HepG2 (cell line): ENCODE data around the gene CPVL. TPM values are rescaled to one million over a fixed set of nuclear protein-coding genes. Genes with fewer than 3 reads are reported as not detected.
A peak's percentile ranks its signal among the peaks of the same experiment; 100 is the strongest.

Source experiments
- ATAC-seq: fragments of 200-7000 bp; cut with Tn5 transposase; 3 replicates; pipeline ENCODE4 v1.9.1; 2020; ENCODE audit warnings: mild to moderate bottlenecking, moderate library complexity
- BruUV-seq: library from RNA; stranded (reverse); fragments of 400-500 nt; replicated peaks from 2 replicates; lab custom pipeline; 2021; lab: Mats Ljungman, UMichigan
- CTCF ChIA-PET: fragments of 300-600 bp; formaldehyde crosslinking; extraction: SDS; loops from one replicate; lab custom pipeline; 2021; ENCODE audit warnings: low total read pairs, inconsistent platforms, low intra/inter-chr PET ratio; lab: Yijun Ruan, JAX
- POLR2A ChIA-PET: fragments of 350-600 bp; sonication (Branson Sonifier 250); formaldehyde crosslinking; loops from one replicate; lab custom pipeline; 2020; ENCODE audit warnings: antibody characterized with exemption, inconsistent platforms; lab: Yijun Ruan, JAX
- DNase-seq: peaks from one replicate; pipeline ENCODE4 v3.0.0-alpha.2; 2015; ENCODE audit warnings: low spot score
- FAIRE-seq: peaks from 3 replicates; lab custom pipeline; 2011; peaks lifted over from hg19 to GRCh38; lab: Jason Lieb, UNC
- H2AFZ ChIP-seq: one replicate; pipeline ENCODE4 v1.6.1; 2011; ENCODE audit warnings: low read length, inconsistent platforms
- H3K27ac ChIP-seq: fragments of 300-600 bp; 3 replicates; pipeline ENCODE4 v1.8.0; 2011; ENCODE audit warnings: mixed run types, mild to moderate bottlenecking, mixed read lengths, low read length, inconsistent platforms; ENCODE audit not compliant: insufficient read depth; ENCODE audit errors: extremely low read length
- H3K27me3 ChIP-seq, 2 experiments: fragments of 200-600 bp in 1 of 2; 2 replicates in 1 of 2; 3 replicates in 1 of 2; pipeline versions ENCODE4 v1.6.0 to v1.8.0; 2011; ENCODE audit warnings: low read length in 2 of 2, mild to moderate bottlenecking in 2 of 2, moderate library complexity in 2 of 2, inconsistent platforms in 1 of 2; ENCODE audit not compliant: insufficient read depth in 2 of 2, control insufficient read depth in 1 of 2
- H3K36me3 ChIP-seq, 2 experiments: fragments of 200-600 bp in 1 of 2; replicated peaks in 1 of 2; 2 replicates in 1 of 2; 3 replicates in 1 of 2; pipeline versions ENCODE4 v1.5.1 to v1.8.0; 2011; ENCODE audit warnings: low read length in 2 of 2, inconsistent platforms in 1 of 2; ENCODE audit not compliant: insufficient read depth in 2 of 2, control insufficient read depth in 1 of 2
- H3K4me1 ChIP-seq: 2 replicates; pipeline ENCODE4 v1.5.1; 2012; ENCODE audit warnings: low read length, inconsistent platforms; ENCODE audit not compliant: insufficient read depth
- H3K4me2 ChIP-seq: 2 replicates; pipeline ENCODE4 v1.6.0; 2011; ENCODE audit warnings: low read depth, low read length, inconsistent platforms
- H3K4me3 ChIP-seq, 3 experiments: fragments of 200-600 bp in 1 of 3; sonication (generic), shearing (Covaris generic) in 1 of 3; replicated peaks in 1 of 3; 2 replicates each; pipeline ENCODE4 v1.5.1; 2011 to 2016; ENCODE audit warnings: low read length in 3 of 3, inconsistent platforms in 2 of 3, low read depth in 2 of 3, mild to moderate bottlenecking in 2 of 3, control low read depth in 1 of 3, mixed read lengths in 1 of 3; ENCODE audit not compliant: insufficient read depth in 1 of 3
- H3K79me2 ChIP-seq: one replicate; pipeline ENCODE4 v1.6.1; 2011; ENCODE audit warnings: low read length, inconsistent platforms; ENCODE audit not compliant: insufficient read depth
- H3K9ac ChIP-seq: 2 replicates; pipeline ENCODE4 v1.6.0; 2011; ENCODE audit warnings: mild to moderate bottlenecking, low read depth, low read length, inconsistent platforms; ENCODE audit not compliant: insufficient read depth
- H3K9me3 ChIP-seq: 2 replicates; pipeline ENCODE4 v1.5.1; 2012; ENCODE audit warnings: mild to moderate bottlenecking, low read length
- H4K20me1 ChIP-seq: 2 replicates; pipeline ENCODE4 v1.6.0; 2011; ENCODE audit warnings: inconsistent platforms, mild to moderate bottlenecking, low read length, moderate library complexity; ENCODE audit not compliant: insufficient read depth
- MTA1 ChIP-seq: sonication (generic); formaldehyde crosslinking; IDR thresholded peaks from 2 replicates; pipeline ENCODE4 v1.4.0; 2020; ENCODE audit warnings: missing genetic modification reagents, mild to moderate bottlenecking, borderline replicate concordance
- NFKB2 ChIP-seq: sonication (generic); formaldehyde crosslinking; IDR thresholded peaks from 2 replicates; pipeline ENCODE4 v1.4.0; 2020; ENCODE audit warnings: missing genetic modification reagents, borderline replicate concordance
- SMARCC2 ChIP-seq: fragments of 450-650 bp; IDR thresholded peaks from 2 replicates; pipeline ENCODE4 v1.6.1; 2017; ENCODE audit warnings: antibody characterized with exemption, mild to moderate bottlenecking
- WIZ ChIP-seq: sonication (generic); formaldehyde crosslinking; IDR thresholded peaks from 2 replicates; pipeline ENCODE4 v1.5.1; 2020; ENCODE audit warnings: mild to moderate bottlenecking, missing genetic modification reagents
- ZNF549 ChIP-seq: sonication (generic); formaldehyde crosslinking; IDR thresholded peaks from 2 replicates; pipeline ENCODE4 v1.5.0; 2020; ENCODE audit warnings: missing genetic modification reagents
- ZNF839 ChIP-seq: sonication (generic); formaldehyde crosslinking; IDR thresholded peaks from 2 replicates; pipeline ENCODE4 v1.4.0; 2020; ENCODE audit warnings: missing genetic modification reagents, mild to moderate bottlenecking, borderline replicate concordance
- WGBS: methylation state at CpG from one replicate; pipeline ENCODE4 v1.1.6; 2017; ENCODE audit warnings: low lambda C conversion rate; 5-methylcytosine and 5-hydroxymethylcytosine counted together
- in situ Hi-C: cut with HindIII; loops from 2 replicates; pipeline ENCODE4 v1.10.0; 2017; ENCODE audit warnings: low pct_unique_long_range_greater_than_20kb; ENCODE audit not compliant: extremely low pct_ligation_motif_present
- intact Hi-C: fragments of 100-400 bp; cut with micrococcal nuclease; formaldehyde crosslinking; loops from one replicate; pipeline ENCODE4 v1.10.0; 2022; ENCODE audit not compliant: unreplicated experiment
- polyA plus RNA-seq, 8 experiments: library from polyadenylated mRNA; depleted of rRNA in 3 of 8; stranded (reverse) in 7 of 8; unstranded in 1 of 8; fragments of >200 nt; fragmentation: Illumina TruSeq in 4 of 8; extraction: Trizol in 4 of 8; gene quantifications; 2 replicates each; pipeline versions ENCODE4 v1.2.1 to v1.2.3, GENCODE V29; 2011 to 2016; ENCODE audit warnings: low read depth in 4 of 8, missing spikeins in 1 of 8, mixed read lengths in 1 of 8; ENCODE audit not compliant: insufficient read depth in 1 of 8
- total RNA-seq, 5 experiments: library from RNA; depleted of rRNA; stranded (reverse); fragments of >200 nt; fragmentation: Illumina TruSeq; extraction: Trizol; gene quantifications; 2 replicates each; pipeline ENCODE4 v1.2.3, GENCODE V29; 2016; ENCODE audit warnings: low read depth in 1 of 5
- TF ChIP-seq, protein P1 (sequence below): sonication (generic); formaldehyde crosslinking; IDR thresholded peaks from 2 replicates; pipeline ENCODE4 v1.9.0; 2022; ENCODE audit warnings: low read depth, missing genetic modification reagents
- TF ChIP-seq, protein P2 (sequence below): sonication (generic); formaldehyde crosslinking; IDR thresholded peaks from 2 replicates; pipeline ENCODE4 v1.5.1; 2020; ENCODE audit warnings: mild to moderate bottlenecking, missing genetic modification reagents

CPVL gene
- total and polyA plus RNA-seq, 2 of the 13 experiments (the other 11 are each of a cell fraction or from before 2014, with no cell fraction given), result 59.2 to 294 TPM

DNA sequence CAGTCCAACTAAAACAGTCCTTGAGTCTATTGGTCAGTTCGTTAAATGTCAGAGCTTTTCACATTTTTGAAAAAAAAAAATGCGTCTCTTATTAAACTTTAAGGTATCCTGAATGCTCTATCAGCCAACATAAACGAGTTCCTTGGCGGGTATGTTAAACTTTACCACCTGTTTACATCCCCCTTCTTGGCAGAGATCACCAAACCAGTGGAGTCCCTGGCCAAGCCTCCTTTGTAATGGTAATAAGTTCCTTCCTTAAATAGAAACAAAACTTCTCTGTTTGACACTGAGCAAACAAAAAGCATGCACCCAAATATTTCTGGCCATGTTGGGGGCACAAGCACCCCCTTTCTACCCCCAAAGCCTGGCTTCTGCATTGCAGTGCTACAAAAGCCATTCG is 191.4 kb downstream of the CPVL start:
- Histone ChIP-seq H2AFZ (no peak overlapping the region), H3K27ac (no peak overlapping the region), H3K4me1 (peaks cover 26% of the 10 kb centered on the region), H3K27me3 (no peaks in the 10 kb centered on the region), H4K20me1 (no peaks in the 10 kb centered on the region), H3K4me2 (no peak overlapping the region), H3K79me2 (no peaks in the 10 kb centered on the region), H3K36me3 (no peaks in the 10 kb centered on the region), H3K9ac (no peak overlapping the region), H3K9me3 (no peaks in the 10 kb centered on the region), H3K4me3 (no peak overlapping the region)
- in situ Hi-C loops, result loop anchor here (5.0 to 10.0 kb wide), 2 partner anchors 33 to 150 kb away; no protein-coding TSS in a partner anchor
- ATAC-seq (no peak), FAIRE-seq (no peak), DNase-seq (no peak)
- ChIA-PET CTCF (interaction anchor here (1.5 to 2.2 kb wide), 2 partner anchors 33 to 147 kb away, joined by 7 to 16 read pairs; no protein-coding TSS in a partner anchor), POLR2A (interaction anchor here (2.1 kb wide), 1 partner anchor 28 kb away, joined by 13 read pairs; no protein-coding TSS in a partner anchor)
- TF ChIP-seq, protein P1, sequence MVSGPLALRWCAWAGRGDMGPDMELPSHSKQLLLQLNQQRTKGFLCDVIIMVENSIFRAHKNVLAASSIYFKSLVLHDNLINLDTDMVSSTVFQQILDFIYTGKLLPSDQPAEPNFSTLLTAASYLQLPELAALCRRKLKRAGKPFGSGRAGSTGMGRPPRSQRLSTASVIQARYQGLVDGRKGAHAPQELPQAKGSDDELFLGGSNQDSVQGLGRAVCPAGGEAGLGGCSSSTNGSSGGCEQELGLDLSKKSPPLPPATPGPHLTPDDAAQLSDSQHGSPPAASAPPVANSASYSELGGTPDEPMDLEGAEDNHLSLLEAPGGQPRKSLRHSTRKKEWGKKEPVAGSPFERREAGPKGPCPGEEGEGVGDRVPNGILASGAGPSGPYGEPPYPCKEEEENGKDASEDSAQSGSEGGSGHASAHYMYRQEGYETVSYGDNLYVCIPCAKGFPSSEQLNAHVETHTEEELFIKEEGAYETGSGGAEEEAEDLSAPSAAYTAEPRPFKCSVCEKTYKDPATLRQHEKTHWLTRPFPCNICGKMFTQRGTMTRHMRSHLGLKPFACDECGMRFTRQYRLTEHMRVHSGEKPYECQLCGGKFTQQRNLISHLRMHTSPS (CRISPR knock-in tag), result no peak
- TF ChIP-seq SMARCC2 (no peak), WIZ (CRISPR knock-in tag) (no peak), ZNF839 (CRISPR knock-in tag) (no peak), NFKB2 (no peak), ZNF549 (no peak), MTA1 (CRISPR knock-in tag) (no peak)
- TF ChIP-seq, protein P2, sequence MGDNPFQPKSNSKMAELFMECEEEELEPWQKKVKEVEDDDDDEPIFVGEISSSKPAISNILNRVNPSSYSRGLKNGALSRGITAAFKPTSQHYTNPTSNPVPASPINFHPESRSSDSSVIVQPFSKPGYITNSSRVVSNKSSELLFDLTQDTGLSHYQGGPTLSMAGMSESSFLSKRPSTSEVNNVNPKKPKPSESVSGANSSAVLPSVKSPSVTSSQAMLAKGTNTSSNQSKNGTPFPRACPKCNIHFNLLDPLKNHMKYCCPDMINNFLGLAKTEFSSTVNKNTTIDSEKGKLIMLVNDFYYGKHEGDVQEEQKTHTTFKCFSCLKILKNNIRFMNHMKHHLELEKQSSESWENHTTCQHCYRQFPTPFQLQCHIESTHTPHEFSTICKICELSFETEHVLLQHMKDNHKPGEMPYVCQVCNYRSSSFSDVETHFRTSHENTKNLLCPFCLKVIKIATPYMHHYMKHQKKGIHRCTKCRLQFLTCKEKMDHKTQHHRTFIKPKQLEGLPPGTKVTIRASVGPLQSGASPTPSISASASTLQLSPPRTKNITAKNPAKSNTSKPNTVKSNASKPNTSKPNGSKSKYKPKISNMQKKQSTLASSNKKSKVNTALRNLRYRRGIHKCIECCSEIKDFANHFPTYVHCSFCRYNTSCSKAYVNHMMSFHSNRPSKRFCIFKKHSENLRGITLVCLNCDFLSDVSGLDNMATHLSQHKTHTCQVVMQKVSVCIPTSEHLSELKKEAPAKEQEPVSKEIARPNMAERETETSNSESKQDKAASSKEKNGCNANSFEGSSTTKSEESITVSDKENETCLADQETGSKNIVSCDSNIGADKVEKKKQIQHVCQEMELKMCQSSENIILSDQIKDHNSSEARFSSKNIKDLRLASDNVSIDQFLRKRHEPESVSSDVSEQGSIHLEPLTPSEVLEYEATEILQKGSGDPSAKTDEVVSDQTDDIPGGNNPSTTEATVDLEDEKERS (CRISPR knock-in tag), result no peak
- TSS peak; percentile 72 for BruUV-seq
- intact Hi-C loops, result no loop called here
- WGBS, result 73% methylated on average over 5 of the region's 5 CpGs
